HG03469 (cell line): ENCODE measurements around the gene DOCK7.

Source experiments
- ATAC-seq: cut with Tn5 transposase; IDR thresholded peaks from one replicate; pipeline ENCODE4 v1.9.1; 2021; ENCODE audit warnings: mild to moderate bottlenecking, moderate library complexity, moderate number of reproducible peaks; ENCODE audit not compliant: unreplicated experiment

Gene DOCK7

DNA sequence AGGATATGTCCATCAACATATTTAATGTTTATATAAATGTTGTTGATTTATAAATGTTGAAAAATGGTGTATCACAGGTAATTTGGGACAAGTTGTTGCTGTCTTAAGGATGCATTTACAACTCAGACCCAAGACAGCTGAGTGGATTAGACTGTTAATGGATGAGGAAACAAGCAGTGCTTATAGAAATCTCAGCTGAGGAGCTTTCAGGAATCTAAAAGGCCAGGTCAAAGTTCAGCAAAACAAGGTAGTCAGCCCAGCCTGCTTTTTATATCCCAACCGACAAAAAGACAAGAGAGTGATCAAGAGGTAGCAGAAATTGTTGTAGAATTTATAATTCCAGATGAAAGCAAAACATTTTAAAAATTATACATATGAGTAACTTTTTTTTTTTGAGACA lies 268.0 kb downstream of the DOCK7 start:
- no peak for ATAC-seq

GRCh38 chr1:62417351-62417999 lies 270.7 kb downstream of the DOCK7 start:
- ATAC-seq = no peak

- no peak for ATAC-seq
These were observed 272.5 kb downstream of the DOCK7 start for GRCh38 chr1:62415687-62416086.

DNA sequence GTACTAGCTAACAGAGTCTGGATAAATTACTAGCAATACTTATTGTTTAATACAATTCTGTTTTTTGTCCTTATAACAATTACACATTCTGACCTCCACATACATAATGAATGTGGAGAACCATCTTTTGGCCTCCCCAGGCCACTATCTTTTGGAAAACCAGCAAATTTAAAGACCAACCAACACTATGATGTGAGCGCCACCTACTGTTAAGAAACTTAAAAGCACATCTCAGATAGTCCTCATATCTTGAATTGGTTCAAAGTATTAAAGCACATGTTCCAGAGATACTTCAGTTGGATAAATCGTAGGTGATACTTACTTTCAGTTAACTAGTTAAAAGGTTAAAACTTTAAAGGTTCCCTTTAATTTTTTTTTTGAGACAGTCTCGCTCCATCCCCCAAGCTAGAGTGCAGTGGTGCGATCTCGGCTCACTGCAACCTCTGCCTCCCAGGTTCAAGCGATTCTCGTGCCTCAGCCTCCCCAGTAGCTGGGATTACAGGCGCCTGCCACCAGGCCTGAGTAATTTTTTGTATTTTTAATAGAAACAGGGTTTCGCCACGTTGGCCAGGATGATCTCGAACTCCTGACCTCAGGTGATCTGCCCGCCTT lies 280.7 kb downstream of the DOCK7 start:
- ATAC-seq = no peak

DNA sequence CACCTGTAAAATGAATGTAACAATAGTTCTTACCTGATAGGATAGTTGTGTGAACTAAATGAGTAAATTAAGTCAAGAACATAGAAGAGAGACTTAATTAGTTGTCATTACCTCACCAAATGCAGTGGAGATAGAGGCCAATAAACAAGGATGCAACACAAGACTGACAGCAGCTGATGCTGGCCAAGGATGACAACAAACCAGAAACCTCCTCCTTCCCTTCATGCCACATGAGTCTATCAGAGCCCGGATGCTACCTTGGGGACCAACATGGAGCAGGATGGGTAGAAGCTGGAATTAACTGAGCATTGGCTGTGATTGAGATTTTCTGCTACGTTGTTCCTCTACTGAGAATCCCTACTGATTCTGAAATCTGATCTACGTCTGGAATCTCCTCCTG lies 281.6 kb downstream of the DOCK7 start:
- no peak for ATAC-seq

DNA sequence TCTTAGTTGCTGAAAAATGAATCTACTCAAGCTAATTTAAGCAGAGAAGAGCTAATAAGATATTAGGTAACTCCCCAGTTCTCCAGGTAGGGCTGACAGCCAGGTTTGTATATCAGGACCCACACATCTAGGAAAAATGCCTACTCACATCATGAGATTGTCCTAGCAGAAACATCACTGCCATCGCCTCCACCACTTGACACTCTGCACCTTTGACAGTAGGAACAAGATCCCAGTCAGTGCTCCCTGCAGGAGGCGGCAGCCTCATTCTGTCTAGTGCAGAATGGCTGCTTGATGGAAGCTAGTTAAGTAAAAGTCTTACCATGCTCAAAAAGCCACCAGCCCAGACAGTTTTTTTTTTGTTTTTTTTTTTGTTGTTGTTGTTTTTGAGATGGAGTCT lies 282.9 kb downstream of the DOCK7 start:
- no peak for ATAC-seq
